ENCODE data around the gene CTDP1.
"Not testable (repeated sequence)": the region's sequence is repeated elsewhere in the genome, so short reads cannot be mapped to it uniquely, and the experiment has no call there.

The CTDP1 gene

GRCh38 chr18:79748321-79749180 lies 68.9 kb downstream of the CTDP1 start:
- no peak for DNase-seq

- DNase-seq, result no peak
Measured at GRCh38 chr18:79749251-79750191, 69.9 kb downstream of the CTDP1 start.

- DNase-seq, result no peak
Measured at GRCh38 chr18:79750980-79751571, 71.5 kb downstream of the CTDP1 start.

DNA sequence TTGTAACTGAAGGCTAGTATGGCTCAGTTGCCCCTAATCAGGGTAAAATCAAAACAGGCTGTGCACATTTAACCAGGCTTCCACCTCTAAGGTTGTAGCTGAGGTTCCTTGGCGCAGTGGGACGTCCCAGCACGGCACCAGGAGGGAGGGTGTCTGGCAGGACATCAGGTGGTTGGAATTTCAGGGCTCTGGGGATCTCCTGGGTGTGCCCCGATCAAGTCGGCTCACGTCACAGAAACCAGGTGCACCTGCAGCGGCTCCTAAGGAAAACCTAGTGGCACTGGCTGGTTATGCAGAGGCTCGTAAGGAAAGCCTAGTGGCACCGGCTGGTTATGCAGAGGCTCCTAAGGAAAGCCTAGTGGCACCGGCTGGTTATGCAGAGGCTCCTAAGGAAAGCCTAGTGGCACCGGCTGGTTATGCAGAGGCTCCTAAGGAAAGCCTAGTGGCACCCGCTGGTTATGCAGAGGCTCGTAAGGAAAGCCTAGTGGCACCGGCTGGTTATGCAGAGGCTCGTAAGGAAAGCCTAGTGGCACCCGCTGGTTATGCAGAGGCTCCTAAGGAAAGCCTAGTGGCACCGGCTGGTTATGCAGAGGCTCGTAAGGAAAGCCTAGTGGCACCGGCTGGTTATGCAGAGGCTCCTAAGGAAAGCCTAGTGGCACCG lies 72.4 kb downstream of the CTDP1 start:
- DNase-seq, result not testable (repeated sequence)

DNA sequence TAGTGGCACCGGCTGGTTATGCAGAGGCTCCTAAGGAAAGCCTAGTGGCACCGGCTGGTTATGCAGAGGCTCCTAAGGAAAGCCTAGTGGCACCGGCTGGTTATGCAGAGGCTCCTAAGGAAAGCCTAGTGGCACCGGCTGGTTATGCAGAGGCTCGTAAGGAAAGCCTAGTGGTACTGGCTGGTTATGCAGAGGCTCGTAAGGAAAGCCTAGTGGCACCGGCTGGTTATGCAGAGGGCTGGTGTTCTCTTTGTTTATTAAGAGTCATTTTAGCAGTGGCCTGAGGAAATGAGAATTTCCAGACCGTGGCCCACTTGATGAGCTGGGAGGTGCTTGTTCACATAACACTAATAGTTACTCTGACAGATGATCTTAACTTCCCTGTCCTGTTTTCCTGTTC lies 73.3 kb downstream of the CTDP1 start:
- not testable (repeated sequence) for DNase-seq

DNA sequence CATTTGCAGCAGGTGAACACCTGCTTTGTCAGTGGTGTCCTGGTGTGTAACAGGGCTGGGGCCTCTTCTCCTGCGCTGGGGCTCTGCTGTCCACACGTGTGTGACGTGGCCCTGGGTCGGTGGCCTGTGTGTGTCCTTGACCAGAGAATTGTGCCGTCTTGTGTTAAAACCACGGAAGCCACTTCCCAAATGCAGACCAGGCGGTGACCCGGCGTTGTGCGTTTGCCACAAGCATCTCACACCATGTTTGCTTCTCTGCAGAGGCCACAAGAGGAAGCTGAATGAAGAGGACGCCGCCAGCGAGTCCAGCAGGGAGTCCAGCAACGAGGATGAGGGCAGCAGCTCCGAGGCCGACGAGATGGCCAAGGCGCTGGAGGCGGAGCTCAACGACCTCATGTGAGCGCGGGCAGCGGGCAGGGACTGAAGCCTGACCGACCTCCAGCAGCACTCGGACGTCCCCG lies 73.8 kb downstream of the CTDP1 start:
- DNase-seq, result no peak

DNA sequence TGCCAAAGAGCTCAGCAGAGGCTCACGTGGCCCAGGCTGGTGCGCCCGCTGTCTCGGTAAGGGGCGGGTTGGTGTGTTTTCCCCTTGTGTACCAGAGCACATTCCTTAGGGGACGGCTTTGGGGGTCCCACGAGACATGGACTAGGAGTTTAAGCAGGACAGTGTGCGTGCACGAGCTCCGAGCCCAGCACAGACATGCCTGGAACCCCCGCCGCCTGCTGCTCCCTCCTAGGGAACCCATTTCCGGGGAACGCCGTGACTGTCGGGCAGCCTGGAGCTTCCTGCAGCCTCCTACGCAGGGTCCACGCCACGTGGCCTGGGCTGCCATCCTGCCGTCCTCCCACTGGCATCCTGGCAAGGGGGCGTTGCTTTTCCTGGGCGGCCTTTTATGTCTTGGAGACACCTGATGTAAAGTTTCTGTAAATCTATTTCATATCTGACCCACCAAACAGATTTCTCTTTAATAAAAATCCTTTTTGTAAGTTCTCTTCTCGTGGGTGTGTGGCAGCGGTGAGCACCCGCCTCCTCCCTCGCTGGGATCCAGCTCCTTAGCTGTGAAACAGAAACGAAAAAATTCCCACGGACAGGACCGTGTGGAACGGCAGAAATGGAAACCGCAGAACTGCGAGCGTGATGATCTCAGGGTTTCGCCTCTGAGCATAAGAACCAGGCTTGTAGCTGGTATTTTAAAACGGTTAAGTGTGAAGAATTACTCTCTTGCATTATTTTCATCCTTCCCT lies 74.6 kb downstream of the CTDP1 start:
- no peak for DNase-seq

DNA sequence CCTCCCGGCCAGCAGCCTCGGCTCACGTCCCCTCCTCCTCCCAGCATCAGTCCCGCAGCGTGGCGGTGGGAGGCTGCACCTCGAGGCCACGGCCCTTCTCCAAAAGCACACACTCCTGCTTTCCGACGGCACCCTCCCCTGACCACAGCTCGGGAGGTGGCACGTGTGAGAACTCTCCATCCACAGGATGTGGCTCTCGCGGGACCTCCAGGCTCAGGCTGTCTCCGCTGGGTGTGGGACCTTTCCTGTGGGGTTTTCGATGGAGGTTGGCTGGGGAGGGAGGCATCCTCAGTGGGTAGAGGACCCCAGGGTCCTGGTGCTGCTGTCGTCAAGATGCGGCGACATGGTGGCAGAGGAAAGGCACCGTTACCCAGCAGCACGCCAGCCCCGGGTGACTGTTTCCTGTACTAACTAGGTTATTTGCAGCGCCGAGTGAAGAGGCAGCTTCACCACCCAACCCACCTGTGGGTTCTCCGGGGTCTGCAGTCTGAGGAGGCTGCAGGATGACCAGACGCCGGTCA lies 75.3 kb downstream of the CTDP1 start:
- no peak for DNase-seq

GRCh38 chr18:79755496-79756142 lies 76.0 kb downstream of the CTDP1 start:
- DNase-seq, result no peak

DNA sequence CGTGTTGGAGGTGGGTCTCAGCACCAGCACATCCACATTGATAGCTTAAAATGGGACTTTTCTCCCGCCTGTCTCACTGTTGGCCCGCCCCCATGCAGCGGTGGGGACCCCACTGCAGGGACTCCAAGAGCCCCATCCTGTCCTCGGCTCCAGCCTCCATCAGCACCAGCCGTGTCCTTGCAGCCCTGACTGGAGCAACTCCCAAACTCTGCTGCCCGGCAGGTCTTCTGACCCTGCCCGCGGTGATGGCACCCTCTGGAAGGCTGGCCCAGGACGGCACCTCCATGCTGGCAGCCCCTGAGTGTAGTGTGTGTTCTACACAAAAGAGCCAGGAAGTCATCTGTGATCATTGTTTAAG lies 76.5 kb downstream of the CTDP1 start:
- no peak for DNase-seq

DNA sequence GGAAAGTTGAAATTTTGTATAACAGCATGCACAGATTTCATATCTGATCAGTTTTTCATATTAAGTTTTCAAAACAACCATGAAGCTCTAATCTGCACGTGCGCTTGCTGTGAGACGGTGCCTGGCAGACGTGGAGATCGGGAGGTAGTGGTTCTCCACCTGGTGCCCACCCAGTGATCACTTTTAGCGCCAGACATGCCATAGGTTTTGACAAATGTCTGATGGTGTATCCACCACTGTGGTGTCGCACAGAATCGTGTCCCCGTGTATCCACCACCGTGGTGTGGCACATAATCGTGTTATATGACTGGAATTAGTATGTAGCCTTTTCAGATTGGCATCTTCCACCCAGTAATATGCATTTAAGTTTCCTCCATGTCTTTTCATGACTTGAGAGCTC lies 77.2 kb downstream of the CTDP1 start:
- no peak for DNase-seq

DNA sequence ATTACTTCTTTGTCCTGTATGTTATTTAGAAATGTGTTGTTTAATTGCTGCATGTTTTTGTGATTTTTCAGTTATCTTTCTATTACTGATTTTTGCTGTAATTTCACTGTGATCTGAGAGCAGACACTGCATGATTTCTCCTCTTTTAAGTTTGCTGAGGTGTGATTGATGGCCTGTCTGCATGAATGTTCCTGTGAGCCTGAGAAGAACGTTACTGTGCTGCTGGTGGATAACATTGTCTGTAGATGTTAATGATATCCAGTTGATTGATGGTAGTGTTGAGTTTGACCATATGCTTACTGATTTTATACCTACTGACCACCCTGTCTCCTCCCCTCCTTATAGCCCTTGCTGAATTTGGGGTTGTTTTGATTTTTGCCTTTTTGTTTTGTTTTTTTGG lies 80.7 kb downstream of the CTDP1 start:
- DNase-seq, result no peak

DNA sequence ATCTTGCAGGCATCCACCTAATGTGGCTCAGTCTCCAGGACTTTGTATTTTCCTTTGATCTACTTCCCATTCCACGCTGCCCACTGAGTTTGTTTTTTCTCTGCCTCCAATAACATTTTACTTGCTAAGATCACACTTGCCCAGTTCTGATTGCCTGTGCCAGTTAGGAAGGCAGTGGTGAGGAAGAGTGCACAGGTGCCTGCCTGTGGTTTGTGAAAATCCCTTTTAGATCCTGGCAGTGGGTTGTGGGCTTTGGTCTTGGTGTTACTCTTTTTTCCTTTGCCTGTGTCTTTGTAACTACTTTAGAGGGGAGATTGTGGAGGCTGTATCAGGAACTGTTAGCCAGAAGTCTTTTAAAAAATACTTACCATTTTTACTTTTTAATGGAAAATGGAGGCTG lies 81.3 kb downstream of the CTDP1 start:
- no peak for DNase-seq

- DNase-seq, result no peak
Measured at GRCh38 chr18:79763407-79763806, 83.8 kb downstream of the CTDP1 start.

DNA sequence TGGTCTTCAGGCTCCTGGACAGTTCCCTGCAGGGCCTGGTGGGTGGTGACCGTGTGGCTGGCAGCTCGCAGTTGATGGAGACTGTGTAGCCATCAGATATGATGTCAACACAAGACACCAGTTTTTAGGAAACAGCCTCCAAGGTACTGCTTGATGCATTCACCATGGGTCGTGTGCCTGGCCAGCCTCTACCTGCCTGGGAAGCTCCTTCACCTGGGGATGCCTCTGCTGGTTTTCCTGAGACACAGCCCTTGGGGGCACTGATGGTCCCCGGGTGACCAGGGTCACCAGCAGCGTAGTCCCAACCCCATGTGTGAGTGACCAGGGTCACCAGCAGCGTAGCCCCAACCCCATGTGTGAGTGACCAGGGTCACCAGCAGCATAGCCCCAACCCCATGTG lies 84.5 kb downstream of the CTDP1 start:
- DNase-seq, result no peak

DNA sequence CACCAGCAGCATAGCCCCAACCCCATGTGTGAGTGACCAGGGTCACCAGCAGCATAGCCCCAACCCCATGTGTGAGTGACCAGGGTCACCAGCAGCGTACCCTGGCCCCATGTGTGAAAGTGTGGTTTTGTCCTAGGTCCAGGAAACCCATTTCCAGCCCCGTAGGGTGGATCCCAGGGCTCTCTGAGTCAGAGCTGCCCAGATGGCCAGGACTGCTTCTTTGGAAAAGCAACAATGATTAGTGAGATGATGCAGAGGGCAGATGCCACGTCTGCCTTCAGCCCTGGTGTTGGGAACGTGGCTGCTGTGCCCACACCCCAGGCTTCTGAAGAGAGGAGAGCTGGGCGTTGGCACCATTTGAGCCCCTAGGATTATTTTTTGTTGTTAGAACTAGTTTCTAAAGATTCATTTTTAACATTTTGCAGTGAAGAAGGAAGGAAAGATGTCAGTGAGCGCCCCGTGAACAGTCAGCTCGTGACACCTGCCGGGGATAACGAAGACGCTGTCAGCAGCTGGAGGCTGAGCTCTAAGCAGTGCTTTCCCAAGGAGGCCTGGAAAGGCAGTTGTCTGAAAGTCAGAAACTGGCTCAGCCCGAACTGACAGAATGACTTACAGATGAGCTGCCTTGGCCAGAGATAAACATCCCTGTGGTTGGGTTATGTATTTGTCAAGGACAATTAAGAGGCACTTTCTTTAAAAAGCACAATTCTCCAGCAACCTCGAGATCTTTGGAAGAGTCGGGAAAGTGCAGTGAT lies 86.1 kb downstream of the CTDP1 start:
- DNase-seq, result no peak

- no peak for DNase-seq
Measured at GRCh38 chr18:79766308-79766707, 86.7 kb downstream of the CTDP1 start.

GRCh38 chr18:79768745-79769144 lies 89.1 kb downstream of the CTDP1 start:
- no peak for DNase-seq

GRCh38 chr18:79769698-79770500 lies 90.3 kb downstream of the CTDP1 start:
- no peak for DNase-seq

DNA sequence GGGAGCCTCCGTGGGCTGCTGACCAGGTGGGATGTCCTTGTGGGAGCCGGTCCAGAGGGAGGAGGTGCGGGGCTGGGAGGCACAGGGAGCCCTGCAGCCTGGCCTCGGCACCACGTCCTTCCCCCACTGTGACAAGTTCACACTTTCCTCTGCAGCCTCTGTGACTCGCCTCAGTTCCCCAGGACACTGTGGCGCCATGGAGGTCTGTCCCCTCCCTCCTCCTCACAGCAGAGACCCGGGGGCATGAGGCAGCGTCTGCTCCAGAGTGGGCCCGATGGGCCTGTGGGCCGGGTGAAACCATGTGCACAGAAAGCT lies 90.9 kb downstream of the CTDP1 start:
- DNase-seq, result no peak

All from suppressor macrophage treated with lipopolysaccharide for 4 hours (primary cell).